Measurements from ENCODE around the gene FUCA2.
"Not testable (repeated sequence)": the region's sequence is repeated elsewhere in the genome, so short reads cannot be mapped to it uniquely, and the experiment has no call there.

The FUCA2 gene

GRCh38 chr6:143535189-143535614, 23.7 kb upstream of the FUCA2 start:
- no peak for DNase-seq

GRCh38 chr6:143531720-143532499, 20.4 kb upstream of the FUCA2 start:
- no peak for DNase-seq

GRCh38 chr6:143529095-143529494, 17.6 kb upstream of the FUCA2 start:
- no peak for DNase-seq

- no peak for DNase-seq
Observed at GRCh38 chr6:143528164-143528811, 16.8 kb upstream of the FUCA2 start.

GRCh38 chr6:143527677-143528076, 16.2 kb upstream of the FUCA2 start:
- DNase-seq: no peak

- no peak for DNase-seq
Observed at GRCh38 chr6:143525356-143525755, 13.8 kb upstream of the FUCA2 start.

GRCh38 chr6:143522039-143522600, 10.6 kb upstream of the FUCA2 start:
- no peak for DNase-seq

- DNase-seq: no peak
Observed at GRCh38 chr6:143517447-143517773, 5.9 kb upstream of the FUCA2 start.

- DNase-seq: no peak
Observed at GRCh38 chr6:143516690-143517446, 5.3 kb upstream of the FUCA2 start.

GRCh38 chr6:143515766-143516355, 4.3 kb upstream of the FUCA2 start:
- DNase-seq: no peak

- peak in 1 of 2 experiments; percentile 71 for DNase-seq
Observed at GRCh38 chr6:143515061-143515760, 3.7 kb upstream of the FUCA2 start.

- DNase-seq: no peak
Observed at GRCh38 chr6:143513410-143513809, 1.9 kb upstream of the FUCA2 start.

- DNase-seq: not testable (repeated sequence)
Observed at GRCh38 chr6:143510326-143510725, 1.2 kb downstream of the FUCA2 start.

GRCh38 chr6:143507358-143508145, 4.0 kb downstream of the FUCA2 start:
- DNase-seq: no peak

- DNase-seq: no peak
Observed at GRCh38 chr6:143506620-143507019, 4.9 kb downstream of the FUCA2 start.

GRCh38 chr6:143506199-143506598, 5.3 kb downstream of the FUCA2 start:
- no peak for DNase-seq

- no peak for DNase-seq
Observed at GRCh38 chr6:143505537-143505936, 6.0 kb downstream of the FUCA2 start.

- no peak for DNase-seq
Observed at GRCh38 chr6:143505111-143505510, 6.4 kb downstream of the FUCA2 start.

- no peak for DNase-seq
Observed at GRCh38 chr6:143504369-143504768, 7.2 kb downstream of the FUCA2 start.

GRCh38 chr6:143501851-143502250, 9.7 kb downstream of the FUCA2 start:
- DNase-seq: no peak

GRCh38 chr6:143498428-143498827, 13.1 kb downstream of the FUCA2 start:
- DNase-seq: no peak

GRCh38 chr6:143496974-143497373, 14.5 kb downstream of the FUCA2 start:
- no peak for DNase-seq
